ENCODE results near the gene ZMAT5.

GRCh38 chr22:29717789-29718188 lies 49.0 kb downstream of the ZMAT5 start:
- no peak for TF ChIP-seq POLR2A (IDR thresholded peaks at IDR 0.05; ENCODE audit: low read length)
- TF ChIP-seq EP300 (IDR thresholded peaks at IDR 0.05) = no peak
- no peak for TF ChIP-seq MAX (IDR thresholded peaks at IDR 0.05)
- no peak for TF ChIP-seq CTCF (IDR thresholded peaks at IDR 0.05)
- TF ChIP-seq RARB (CRISPR knock-in tag; IDR thresholded peaks at IDR 0.05) = no peak
- no peak for TF ChIP-seq CEBPB (IDR thresholded peaks at IDR 0.05)

Measured in A549 (cell line).